OCI-LY3 (cell line): ENCODE data around the gene ALDOC.

Experiments used
- H2AFZ ChIP-seq: fragments of 200-600, 300-600 bp; shearing (Covaris generic); 2 replicates; pipeline ENCODE4 v1.6.0; 2014; ENCODE audit warnings: antibody characterized with exemption, low read depth, low read length
- H3K27ac ChIP-seq: fragments of 200-600, 300-600 bp; sonication (generic); 2 replicates; pipeline ENCODE4 v1.5.1; 2014; ENCODE audit warnings: mild to moderate bottlenecking, low read length, moderate library complexity, mixed read lengths
- H3K27me3 ChIP-seq: fragments of 200-600, 300-600 bp; sonication (generic); 2 replicates; pipeline ENCODE4 v1.6.1; 2014; ENCODE audit warnings: low read depth, low read length, mixed read lengths
- H3K36me3 ChIP-seq: fragments of 200-600, 300-600 bp; sonication (generic); replicated peaks from 2 replicates; pipeline ENCODE3; 2014; ENCODE audit warnings: low read depth, low read length, mixed read lengths
- H3K4me1 ChIP-seq: fragments of 300-600, 200-600 bp; sonication (generic); 2 replicates; pipeline ENCODE4 v1.6.1; 2014; ENCODE audit warnings: low read length, mixed read lengths
- H3K4me2 ChIP-seq: fragments of 200-600, 300-600 bp; sonication (generic); 2 replicates; pipeline ENCODE4 v1.6.1; 2014; ENCODE audit warnings: low read length, mixed read lengths
- H3K4me3 ChIP-seq: fragments of 300-600, 200-600 bp; sonication (generic); 2 replicates; pipeline ENCODE4 v1.5.1; 2014; ENCODE audit warnings: antibody characterized with exemption, mild to moderate bottlenecking, low read length, moderate library complexity
- H3K79me2 ChIP-seq: fragments of 300-600, 200-600 bp; shearing (Covaris generic); 2 replicates; pipeline ENCODE4 v1.6.1; 2014; ENCODE audit warnings: mild to moderate bottlenecking, low read length, mixed read lengths
- H3K9ac ChIP-seq: fragments of 300-600, 200-600 bp; shearing (Covaris generic); 2 replicates; pipeline ENCODE4 v1.6.0; 2014; ENCODE audit warnings: mild to moderate bottlenecking, low read length, moderate library complexity
- H3K9me3 ChIP-seq: fragments of 200-600, 300-600 bp; shearing (Covaris generic); 2 replicates; pipeline ENCODE4 v1.6.1; 2014; ENCODE audit warnings: low read length, mixed read lengths; ENCODE audit not compliant: insufficient read depth
- H4K20me1 ChIP-seq: fragments of 200-600, 300-600 bp; sonication (generic); 2 replicates; pipeline ENCODE4 v1.6.1; 2016; ENCODE audit warnings: low read length, mixed read lengths; ENCODE audit not compliant: insufficient read depth
- EZH2phosphoT487 ChIP-seq: fragments of 200-600 bp; shearing (Covaris generic); IDR thresholded peaks from 2 replicates; pipeline ENCODE4 v1.6.1; 2018; ENCODE audit warnings: antibody characterized with exemption, mixed run types, low read depth
- TF ChIP-seq, protein P1 (sequence below): fragments of 200-600, 300-600 bp; sonication (generic); IDR thresholded peaks from 2 replicates; pipeline ENCODE4 v1.5.1; 2014; ENCODE audit warnings: antibody characterized with exemption, low read length, low read depth

The ALDOC gene

DNA sequence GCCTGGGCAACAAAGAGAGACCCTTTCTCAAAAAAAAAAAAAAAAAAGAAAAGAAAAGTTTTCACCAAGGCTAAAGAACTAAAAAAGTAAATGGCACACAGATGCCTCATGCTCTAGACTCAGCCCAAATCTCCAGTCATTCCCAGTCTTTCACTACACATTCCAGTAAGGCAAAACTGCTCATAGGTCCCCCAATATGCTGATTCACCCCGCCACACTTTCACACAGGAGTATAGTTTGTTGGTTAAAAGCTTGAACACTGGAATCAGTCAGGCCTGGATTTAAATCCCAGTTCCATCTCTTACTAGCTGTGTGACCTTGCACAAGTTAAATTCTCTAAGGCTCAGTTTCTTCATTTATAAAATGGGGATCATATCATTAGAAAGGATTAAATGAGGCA is 7.2 kb downstream of the ALDOC start:
- no peak overlapping the region for H3K27ac ChIP-seq
- H3K9me3 ChIP-seq, result no peaks in the 10 kb centered on the region
- H3K4me2 ChIP-seq, result peak overlapping the region; percentile 89; the same call in 1 of the 2 replicates
- peaks cover 28% of the 10 kb centered on the region for H3K36me3 ChIP-seq
- H2AFZ ChIP-seq, result no peak overlapping the region
- peaks cover 33% of the 10 kb centered on the region for H3K79me2 ChIP-seq
- no peak overlapping the region for H3K4me3 ChIP-seq
- TF ChIP-seq EZH2phosphoT487, result no peak
- TF ChIP-seq, protein P1, sequence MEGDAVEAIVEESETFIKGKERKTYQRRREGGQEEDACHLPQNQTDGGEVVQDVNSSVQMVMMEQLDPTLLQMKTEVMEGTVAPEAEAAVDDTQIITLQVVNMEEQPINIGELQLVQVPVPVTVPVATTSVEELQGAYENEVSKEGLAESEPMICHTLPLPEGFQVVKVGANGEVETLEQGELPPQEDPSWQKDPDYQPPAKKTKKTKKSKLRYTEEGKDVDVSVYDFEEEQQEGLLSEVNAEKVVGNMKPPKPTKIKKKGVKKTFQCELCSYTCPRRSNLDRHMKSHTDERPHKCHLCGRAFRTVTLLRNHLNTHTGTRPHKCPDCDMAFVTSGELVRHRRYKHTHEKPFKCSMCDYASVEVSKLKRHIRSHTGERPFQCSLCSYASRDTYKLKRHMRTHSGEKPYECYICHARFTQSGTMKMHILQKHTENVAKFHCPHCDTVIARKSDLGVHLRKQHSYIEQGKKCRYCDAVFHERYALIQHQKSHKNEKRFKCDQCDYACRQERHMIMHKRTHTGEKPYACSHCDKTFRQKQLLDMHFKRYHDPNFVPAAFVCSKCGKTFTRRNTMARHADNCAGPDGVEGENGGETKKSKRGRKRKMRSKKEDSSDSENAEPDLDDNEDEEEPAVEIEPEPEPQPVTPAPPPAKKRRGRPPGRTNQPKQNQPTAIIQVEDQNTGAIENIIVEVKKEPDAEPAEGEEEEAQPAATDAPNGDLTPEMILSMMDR, result no peak
- H4K20me1 ChIP-seq, result peaks cover 5% of the 10 kb centered on the region
- no peaks in the 10 kb centered on the region for H3K27me3 ChIP-seq
- no peak overlapping the region for H3K9ac ChIP-seq
- H3K4me1 ChIP-seq, result peaks cover 36% of the 10 kb centered on the region

DNA sequence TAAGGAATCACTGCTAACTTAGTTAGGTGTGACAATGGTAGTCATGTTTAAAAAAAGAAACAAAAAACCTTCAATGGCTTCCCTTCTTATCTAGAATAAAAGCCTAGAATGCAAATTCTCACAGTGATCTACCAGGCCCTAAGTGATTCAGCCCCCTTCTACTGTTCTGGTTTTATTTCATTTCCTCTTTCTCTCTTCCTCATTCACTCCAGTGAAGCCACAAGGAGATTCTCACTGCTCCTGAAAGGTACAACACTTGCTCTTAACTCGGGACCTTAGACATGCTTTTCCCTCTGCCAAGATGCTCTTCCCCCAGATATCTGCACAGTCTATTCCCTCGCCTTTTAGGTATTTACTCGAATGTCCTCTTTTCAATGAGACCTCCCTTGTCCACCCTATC is 9.1 kb downstream of the ALDOC start:
- H2AFZ ChIP-seq, result no peak overlapping the region
- H3K4me1 ChIP-seq, result peaks cover 36% of the 10 kb centered on the region
- H3K27me3 ChIP-seq, result no peaks in the 10 kb centered on the region
- H3K36me3 ChIP-seq, result peaks cover 20% of the 10 kb centered on the region
- no peak for TF ChIP-seq EZH2phosphoT487
- TF ChIP-seq, protein P1, result no peak
- peak overlapping the region; percentile 71 for H3K4me2 ChIP-seq
- H3K79me2 ChIP-seq, result peaks cover 33% of the 10 kb centered on the region
- H4K20me1 ChIP-seq, result peaks cover 5% of the 10 kb centered on the region
- H3K27ac ChIP-seq, result peak overlapping the region; percentile 41
- peak overlapping the region; percentile 52 for H3K4me3 ChIP-seq
- no peak overlapping the region for H3K9ac ChIP-seq
- H3K9me3 ChIP-seq, result no peaks in the 10 kb centered on the region

DNA sequence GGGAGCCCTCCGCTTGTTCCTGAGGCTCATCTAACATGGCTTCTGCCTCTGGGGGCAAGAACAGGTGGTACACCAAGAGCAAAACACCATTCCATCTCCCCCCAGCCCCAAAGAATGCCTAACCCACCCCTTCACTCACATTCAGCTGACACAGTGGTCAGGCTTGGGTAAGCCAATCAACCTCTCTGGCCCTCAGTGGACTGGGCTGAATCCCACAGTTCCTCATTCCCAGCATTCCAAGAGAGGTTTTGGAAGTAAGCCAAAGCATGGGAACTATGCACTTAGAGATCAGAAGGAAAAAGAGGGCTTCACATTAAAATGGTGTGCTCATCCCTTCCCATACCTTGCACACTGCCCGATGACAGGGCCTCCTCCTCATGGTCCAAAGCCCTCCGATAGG is 13.2 kb downstream of the ALDOC start:
- peaks cover 24% of the 10 kb centered on the region for H3K4me1 ChIP-seq
- no peaks in the 10 kb centered on the region for H3K9me3 ChIP-seq
- no peak overlapping the region for H2AFZ ChIP-seq
- peaks cover 7% of the 10 kb centered on the region for H4K20me1 ChIP-seq
- H3K4me2 ChIP-seq, result no peak overlapping the region
- TF ChIP-seq EZH2phosphoT487, result no peak
- TF ChIP-seq, protein P1, result no peak
- H3K27me3 ChIP-seq, result no peaks in the 10 kb centered on the region
- H3K9ac ChIP-seq, result no peak overlapping the region
- no peak overlapping the region for H3K27ac ChIP-seq
- H3K79me2 ChIP-seq, result peaks cover 21% of the 10 kb centered on the region
- H3K4me3 ChIP-seq, result no peak overlapping the region
- H3K36me3 ChIP-seq, result peaks cover 34% of the 10 kb centered on the region

DNA sequence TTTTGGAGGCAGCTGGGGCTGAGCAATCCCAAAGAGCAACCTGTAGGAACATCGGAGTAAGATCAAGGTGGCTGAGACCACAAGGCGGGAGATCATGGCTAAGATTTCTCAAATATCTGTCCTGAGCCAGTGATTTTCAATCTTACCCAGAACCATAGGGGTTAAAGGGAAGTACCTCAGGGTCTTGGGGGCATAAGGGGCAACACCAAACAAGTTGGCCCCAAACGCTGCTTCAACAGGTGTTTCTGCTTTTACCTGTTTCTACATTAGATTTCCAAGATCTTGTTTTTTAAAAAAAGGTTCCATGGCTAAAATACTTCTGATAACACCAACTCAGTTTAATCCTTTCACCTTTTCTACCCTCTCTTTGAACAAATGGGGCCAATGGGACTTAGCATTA is 21.7 kb downstream of the ALDOC start:
- Histone ChIP-seq H3K4me2 (no peak overlapping the region), H3K27me3 (no peaks in the 10 kb centered on the region), H3K4me1 (peaks cover 41% of the 10 kb centered on the region), H3K9ac (no peak overlapping the region), H3K4me3 (no peak overlapping the region), H3K9me3 (no peaks in the 10 kb centered on the region), H3K27ac (no peak overlapping the region), H2AFZ (no peak overlapping the region), H3K79me2 (peaks cover 24% of the 10 kb centered on the region), H3K36me3 (peaks cover 67% of the 10 kb centered on the region), H4K20me1 (0 out of 2 replicates have a peak, but pooled peaks cover 3% of the 10 kb centered on the region)
- TF ChIP-seq, protein P1, result no peak
- no peak for TF ChIP-seq EZH2phosphoT487
